SW 1271 (cell line): ENCODE results near the gene LNPEP.

Source experiments
- DNase-seq, 2 experiments: peaks; one replicate each; lab custom pipeline; 2025; lab: John Stamatoyannopoulos, UW

Gene LNPEP

DNA sequence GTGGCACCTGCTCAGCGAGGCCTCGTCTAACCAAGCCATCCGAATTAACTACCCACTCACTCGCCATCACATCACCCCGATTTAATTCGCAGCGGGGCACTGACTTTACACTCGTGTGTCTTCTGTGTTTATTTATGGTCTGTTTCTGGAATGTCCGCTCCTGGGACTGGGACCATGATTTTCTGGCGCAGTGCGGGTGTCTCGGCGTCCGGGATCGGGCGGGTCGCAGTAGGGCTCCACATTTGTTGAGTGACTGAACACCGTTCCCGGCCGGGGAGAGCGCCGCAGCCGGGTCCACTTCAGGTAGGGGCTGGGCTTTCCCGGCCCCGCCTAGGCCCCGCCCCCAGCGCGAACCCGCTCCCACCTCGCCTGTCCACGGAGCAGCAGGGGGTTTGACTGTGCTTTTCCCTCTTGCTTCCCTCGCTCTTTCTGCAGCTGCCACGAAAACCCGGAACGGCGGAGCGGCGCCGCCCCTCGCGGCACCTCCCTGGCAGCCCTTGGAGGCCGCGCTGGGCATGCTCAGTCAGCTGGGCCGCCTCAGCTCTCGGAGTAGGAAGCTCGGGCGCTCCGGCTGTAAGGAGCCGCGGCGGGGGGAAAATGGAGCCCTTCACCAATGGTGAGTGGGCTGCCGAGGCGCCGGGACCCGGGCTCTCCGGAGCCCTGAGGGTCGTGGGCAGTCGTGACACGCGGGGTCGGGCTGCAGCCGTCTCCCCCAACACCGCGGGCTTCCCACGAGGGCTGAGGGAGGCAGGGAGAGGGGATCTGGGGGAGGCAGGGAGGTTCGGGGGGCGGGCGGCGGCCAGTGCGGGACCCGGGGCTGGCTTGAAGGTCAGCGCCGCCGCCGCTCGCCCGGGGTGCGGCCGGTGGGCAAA lies at the start of gene LNPEP:
Gene LNPEP (plus strand): TSS at position 522 of the 872 bp plus-strand sequence. CDS start 76 bp downstream, at position 598.
- peak; percentile 98 for DNase-seq

DNA sequence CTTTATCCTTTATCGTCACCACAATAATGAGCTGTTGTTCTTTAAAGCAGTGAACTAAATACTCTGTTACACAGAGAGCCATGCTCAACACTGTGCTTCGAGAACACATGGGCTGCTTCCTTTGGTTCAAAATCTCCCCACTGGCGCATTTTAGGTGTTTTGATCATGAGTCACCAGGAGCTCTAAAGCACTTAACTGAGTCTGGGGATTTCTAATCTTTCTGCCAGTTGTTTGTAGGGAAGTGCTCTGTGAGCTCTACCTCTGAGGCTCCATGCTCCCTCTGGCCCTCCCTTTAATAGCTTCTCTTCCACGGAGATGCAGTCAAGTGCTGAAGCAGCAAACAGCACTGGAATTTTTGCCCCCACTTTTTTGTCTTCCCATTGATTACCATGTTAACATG lies 42.5 kb upstream of the LNPEP start:
- DNase-seq = peak in 1 of 2 experiments; percentile 67

- DNase-seq = no peak
Observed at GRCh38 chr5:96896276-96896675, 39.6 kb upstream of the LNPEP start.

DNA sequence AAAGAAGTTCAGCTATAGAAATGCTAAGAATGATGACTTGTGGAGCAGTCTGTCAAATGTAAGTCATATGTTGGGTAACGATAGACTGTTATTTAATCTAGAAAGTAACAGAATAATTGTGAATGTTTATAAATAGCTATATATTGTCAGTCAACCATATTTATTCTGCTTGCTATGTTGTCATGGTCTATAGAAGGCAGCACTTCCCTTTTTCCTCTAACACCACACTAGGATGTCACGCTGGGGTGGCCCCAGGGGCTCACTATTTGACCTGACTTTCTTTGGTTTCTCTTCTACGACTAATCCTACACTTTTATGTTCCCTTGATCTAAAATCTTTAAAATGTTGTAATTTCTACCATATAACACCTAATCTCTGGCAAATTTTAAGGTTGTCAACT lies 39.1 kb upstream of the LNPEP start:
- DNase-seq = no peak

DNA sequence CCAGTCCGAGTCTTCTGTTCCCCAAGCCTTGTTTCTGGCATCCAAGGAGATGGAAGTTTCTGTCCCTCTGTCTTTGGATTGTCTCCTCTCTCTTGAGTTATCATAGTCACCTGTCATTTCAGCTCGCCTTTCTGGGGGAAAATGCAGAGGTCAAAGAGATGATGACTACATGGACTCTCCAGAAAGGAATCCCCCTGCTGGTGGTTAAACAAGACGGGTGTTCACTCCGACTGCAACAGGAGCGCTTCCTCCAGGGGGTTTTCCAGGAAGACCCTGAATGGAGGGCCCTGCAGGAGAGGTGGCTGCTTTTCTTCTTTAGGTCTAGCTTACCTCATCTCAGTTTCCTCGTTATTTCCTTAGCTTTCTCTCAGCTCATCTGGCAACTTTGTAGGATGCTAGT lies 34.5 kb upstream of the LNPEP start:
- no peak for DNase-seq

- no peak for DNase-seq
Observed at GRCh38 chr5:96901841-96902240, 34.0 kb upstream of the LNPEP start.

DNA sequence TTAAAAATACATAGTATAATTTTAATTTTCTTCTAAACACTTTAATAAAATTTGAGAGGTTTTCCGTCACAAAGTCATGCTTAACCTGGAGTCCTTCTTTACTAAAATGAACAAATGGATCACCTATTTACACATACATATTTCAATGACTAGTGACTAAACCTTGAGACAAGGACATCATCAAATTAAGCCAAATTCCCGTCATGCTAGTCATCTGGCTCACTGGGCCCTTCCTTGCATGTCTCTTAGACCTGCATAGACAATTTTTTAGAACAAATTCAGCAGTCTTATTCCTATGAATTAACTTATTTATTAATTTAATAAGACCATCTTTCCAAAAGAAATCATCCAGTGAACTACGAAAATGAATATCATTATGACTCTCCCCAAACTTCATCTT lies 33.0 kb upstream of the LNPEP start:
- DNase-seq = no peak

- DNase-seq = no peak
Observed at GRCh38 chr5:96903300-96903699, 32.6 kb upstream of the LNPEP start.

DNA sequence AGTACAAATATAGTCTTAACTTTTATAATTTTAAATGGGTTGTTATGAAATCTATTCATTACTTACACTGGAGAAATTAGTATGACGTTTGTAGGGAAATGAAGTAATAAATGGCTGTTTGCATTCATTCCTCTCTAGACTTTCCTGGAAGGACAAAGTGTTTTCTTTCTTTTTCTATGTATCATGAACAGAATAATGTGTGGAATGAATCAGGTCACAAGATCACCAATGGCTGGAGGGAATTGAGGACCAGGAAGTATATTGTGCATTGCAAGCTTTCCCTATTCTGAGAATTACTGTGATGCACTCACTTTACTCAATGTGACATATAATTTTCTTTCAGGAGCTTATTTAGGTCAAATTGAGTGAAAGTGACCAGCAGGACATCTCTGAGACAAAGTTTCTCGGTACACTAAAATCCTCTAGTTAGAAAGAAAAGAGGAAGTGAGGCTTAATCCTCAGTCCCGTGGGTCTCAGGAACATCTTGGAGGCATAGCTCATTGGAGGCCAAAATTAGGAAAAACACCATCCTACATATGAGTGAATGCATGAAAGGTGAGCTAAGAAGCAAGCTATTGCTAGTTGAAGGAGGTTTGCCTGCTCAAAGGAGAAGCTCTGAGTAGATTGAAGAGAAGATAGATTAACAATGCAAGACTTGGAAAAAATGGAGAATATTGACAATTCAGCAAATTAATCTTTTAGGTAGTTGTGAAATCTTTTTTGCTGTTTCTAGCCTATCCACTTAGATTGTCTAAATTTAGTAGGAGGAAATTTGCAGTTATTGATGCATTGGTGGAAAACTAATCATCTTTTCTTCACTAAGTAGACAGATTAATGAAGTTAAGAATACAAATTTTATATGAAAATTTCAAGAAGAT lies 31.6 kb upstream of the LNPEP start:
- DNase-seq = no peak

DNA sequence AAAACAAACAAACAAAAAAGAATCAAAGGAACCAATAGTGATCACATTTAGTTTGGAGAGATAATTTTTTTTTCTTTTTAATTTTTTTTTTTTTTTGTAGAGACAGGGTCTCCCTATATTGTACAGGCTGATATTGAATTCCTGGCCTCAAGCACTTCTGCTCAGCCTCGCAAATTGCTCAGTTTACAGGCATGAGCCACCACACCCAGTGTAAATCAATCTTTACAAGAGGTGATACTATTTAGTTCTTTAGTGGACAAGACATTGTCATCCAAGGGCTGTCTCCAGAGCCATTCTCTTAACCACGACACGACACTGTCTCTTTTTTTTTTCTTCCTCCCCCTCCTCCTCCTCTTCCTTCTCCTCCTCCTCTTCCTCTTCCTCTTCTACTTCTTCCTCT lies 30.0 kb upstream of the LNPEP start:
- no peak for DNase-seq

GRCh38 chr5:96909003-96909402 lies 26.9 kb upstream of the LNPEP start:
- DNase-seq = no peak

GRCh38 chr5:96909435-96909834 lies 26.4 kb upstream of the LNPEP start:
- DNase-seq = no peak

DNA sequence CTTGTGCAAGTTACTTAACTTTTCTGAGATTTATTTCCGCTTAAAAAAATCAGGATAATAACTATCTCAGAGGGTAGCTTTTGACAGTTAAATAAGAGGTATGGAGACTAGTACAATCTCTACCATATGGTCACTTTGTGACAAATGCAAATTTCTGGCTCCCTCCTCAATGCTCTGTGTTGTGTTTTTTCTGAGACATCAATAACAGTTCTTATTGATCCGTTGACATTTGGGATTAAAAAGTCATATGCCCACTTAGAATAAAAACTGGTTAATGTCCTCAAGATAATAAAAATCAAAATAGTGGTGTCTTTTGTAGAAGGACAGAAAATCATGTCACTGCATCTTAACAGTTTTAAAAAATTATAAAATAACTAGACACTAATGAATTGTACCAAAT lies 24.7 kb upstream of the LNPEP start:
- DNase-seq = no peak

DNA sequence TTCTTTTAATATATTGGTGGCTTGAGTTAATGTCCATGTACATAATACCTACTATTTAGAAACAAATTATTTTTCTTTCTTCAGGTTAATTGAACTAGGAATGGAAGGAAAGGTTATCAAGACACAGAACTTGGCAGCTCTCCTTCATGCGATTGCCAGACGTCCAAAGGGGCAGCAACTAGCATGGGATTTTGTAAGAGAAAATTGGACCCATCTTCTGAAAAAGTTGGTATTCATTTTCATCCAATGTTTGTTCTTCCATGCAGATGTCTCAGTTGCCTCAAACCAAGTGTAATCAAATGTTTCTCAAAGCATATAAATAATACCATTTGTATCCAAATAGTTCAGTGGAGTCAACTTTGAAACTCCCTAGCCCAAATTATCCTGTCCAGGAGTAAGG lies 22.6 kb upstream of the LNPEP start:
- no peak for DNase-seq

DNA sequence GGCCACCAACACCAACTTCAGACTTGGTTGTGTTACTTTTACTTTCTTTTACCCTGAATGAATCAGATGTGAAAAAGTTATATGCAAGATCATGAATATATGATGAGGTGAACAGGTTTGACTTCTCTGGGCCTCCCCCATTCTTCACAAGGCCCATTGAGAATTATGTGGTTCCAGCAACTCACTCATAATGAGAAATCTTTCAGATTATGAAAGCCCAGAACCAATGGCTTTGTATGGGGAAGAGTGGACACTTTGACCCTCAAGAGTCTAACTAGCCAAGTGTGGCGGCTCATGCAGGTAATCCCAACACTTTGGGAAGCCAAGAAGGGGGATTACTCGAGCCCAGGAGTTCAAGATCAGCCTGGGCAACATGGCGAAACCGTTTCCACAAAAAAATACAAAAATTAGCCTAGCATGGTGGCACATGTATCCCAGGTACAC lies 16.1 kb upstream of the LNPEP start:
- no peak for DNase-seq

GRCh38 chr5:96920744-96921355 lies 15.0 kb upstream of the LNPEP start:
- DNase-seq = no peak

DNA sequence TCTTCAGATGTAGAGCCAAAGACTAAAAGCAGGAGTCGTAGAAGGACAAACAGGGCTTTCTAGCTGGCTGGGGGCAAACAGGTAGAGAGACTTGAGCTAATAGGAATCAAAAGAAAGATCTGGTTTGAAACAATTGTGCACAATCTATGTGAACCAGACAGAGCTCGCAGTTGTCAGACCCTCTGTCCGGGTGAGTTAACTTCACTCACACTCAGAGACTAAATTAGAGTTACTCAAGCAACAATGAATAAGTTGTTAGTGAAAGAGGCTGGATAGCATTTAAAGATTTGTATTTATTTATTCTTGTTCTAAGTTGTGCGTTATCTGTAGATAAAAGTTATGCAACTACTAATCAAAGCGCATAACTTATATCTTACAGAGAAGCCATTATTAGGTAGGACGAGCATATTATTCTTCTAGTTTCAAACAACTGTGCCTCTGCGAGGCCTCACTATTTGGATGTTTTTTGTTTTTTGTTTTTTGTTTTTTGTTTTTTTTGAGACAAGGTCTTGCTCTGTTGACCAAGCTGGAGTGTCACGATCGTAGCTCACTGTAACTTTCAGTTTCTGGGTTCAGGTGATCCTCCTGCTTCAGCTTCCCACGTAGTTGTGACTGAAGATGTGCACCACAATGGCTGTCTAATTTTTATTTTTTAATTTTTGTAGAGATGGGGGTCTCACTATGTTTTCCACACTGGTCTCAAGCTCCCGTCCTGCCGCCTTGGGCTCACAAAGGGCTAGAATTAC lies 13.2 kb upstream of the LNPEP start:
- no peak for DNase-seq

GRCh38 chr5:96924016-96924443 lies 11.8 kb upstream of the LNPEP start:
- DNase-seq = no peak

DNA sequence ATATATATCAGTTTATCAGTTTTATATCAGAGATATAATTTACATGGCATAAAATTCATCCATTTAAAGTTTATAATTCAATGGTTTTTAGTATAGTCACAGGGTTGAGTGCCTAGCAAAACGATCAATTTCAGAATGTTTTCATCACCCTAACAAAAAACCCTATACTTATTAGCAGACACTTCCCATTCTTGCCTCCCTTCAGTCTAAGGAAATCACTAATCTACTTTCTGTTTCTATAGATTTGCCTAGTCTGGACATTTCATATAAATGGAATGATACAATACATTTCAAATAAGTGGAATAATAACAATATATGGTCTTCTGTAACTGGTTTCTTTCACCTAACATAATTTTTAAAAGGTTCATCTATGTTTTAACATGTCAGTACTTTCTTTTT lies 9.6 kb upstream of the LNPEP start:
- no peak for DNase-seq

DNA sequence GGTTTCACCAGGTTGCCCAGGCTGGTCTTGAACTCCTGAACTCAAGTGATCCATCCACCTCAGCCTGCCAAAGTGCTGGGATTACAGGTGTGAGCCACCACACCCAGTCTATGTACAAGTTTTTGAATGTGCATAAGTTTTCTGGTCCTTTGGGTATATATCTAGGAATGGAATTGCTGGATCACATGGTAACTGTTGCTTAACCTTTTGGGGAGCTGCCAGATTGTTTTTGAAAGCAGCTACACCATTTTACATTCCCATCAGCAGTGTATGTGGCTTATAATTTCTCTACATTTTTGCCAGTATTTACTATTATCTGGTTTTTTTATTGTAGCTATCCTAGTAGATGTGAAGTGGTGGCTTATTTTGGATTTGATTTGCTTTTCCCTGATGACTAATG lies 8.9 kb upstream of the LNPEP start:
- no peak for DNase-seq

- DNase-seq = no peak
Observed at GRCh38 chr5:96928931-96929708, 6.8 kb upstream of the LNPEP start.
